Spinal cord (tissue), 10 donors: ENCODE results near the gene CRYAA. TPM values are rescaled to one million over a fixed set of nuclear protein-coding genes. Genes with fewer than 3 reads are reported as not detected.
A peak's percentile ranks its signal among the peaks of the same experiment; 100 is the strongest.

Source experiments
- DNase-seq, 6 donors: peaks; one replicate each; pipeline versions ENCODE4 v3.0.0 to v3.0.0-alpha.2; 2013 to 2015; ENCODE audit warnings: low spot score in 6 of 6, low read depth in 4 of 6
- H3K27ac ChIP-seq: one replicate; pipeline ENCODE4 v1.5.1; 2013; ENCODE audit warnings: low read depth, low read length, control low read depth
- H3K27me3 ChIP-seq: one replicate; pipeline ENCODE4 v1.6.1; 2013; ENCODE audit warnings: low read length; ENCODE audit not compliant: control insufficient read depth, insufficient read depth
- H3K36me3 ChIP-seq: one replicate; pipeline ENCODE4 v1.6.1; 2013; ENCODE audit warnings: low read length; ENCODE audit not compliant: control insufficient read depth, insufficient read depth
- H3K4me1 ChIP-seq: one replicate; pipeline ENCODE4 v1.6.1; 2013; ENCODE audit warnings: low read length; ENCODE audit not compliant: control insufficient read depth, insufficient read depth
- H3K4me3 ChIP-seq: one replicate; pipeline ENCODE4 v1.5.1; 2013; ENCODE audit warnings: low read depth, low read length, control low read depth
- H3K9me3 ChIP-seq: one replicate; pipeline ENCODE4 v1.6.1; 2013; ENCODE audit warnings: low read length; ENCODE audit not compliant: control insufficient read depth, insufficient read depth
- WGBS: methylation state at CpG from one replicate; pipeline ENCODE4 v1.1.5; 2013; ENCODE audit warnings: missing lambda C conversion rate; ENCODE audit not compliant: insufficient coverage; 5-methylcytosine and 5-hydroxymethylcytosine counted together
- polyA plus RNA-seq, 2 donors: library from polyadenylated mRNA; unstranded; fragments of 120-200 nt; gene quantifications; one replicate each; pipeline ENCODE4 v1.2.1, GENCODE V29; 2013; ENCODE audit not compliant: insufficient read length in 2 of 2
- total RNA-seq, 2 donors: library from RNA; depleted of rRNA in 1 of 2; stranded (reverse); fragments of 120-200 nt in 1 of 2; fragments of >200 nt in 1 of 2; gene quantifications; one replicate each; pipeline versions ENCODE4 v1.2.3 to v1.2.4, GENCODE V29; 2013 to 2014
- donor health status: healthy.

Gene CRYAA
- total and polyA plus RNA-seq, 4 donors: not detected

- no peaks in the 10 kb centered on the region for H3K9me3 ChIP-seq
- H3K36me3 ChIP-seq: peaks cover 2% of the 10 kb centered on the region
- DNase-seq: no peak
- H3K4me3 ChIP-seq: no peak overlapping the region
- 96% methylated on average over 6 of the region's 6 CpGs for WGBS
- H3K27ac ChIP-seq: no peak overlapping the region
- peaks cover 33% of the 10 kb centered on the region for H3K4me1 ChIP-seq
- no peaks in the 10 kb centered on the region for H3K27me3 ChIP-seq
Observed at GRCh38 chr21:43190544-43190943, 21.7 kb downstream of the CRYAA start.

- no peaks in the 10 kb centered on the region for H3K9me3 ChIP-seq
- no peak overlapping the region for H3K4me3 ChIP-seq
- no peak overlapping the region for H3K27ac ChIP-seq
- H3K4me1 ChIP-seq: peaks cover 35% of the 10 kb centered on the region
- peaks cover 2% of the 10 kb centered on the region for H3K36me3 ChIP-seq
- 96% methylated on average over 7 of the region's 7 CpGs for WGBS
- H3K27me3 ChIP-seq: no peaks in the 10 kb centered on the region
- DNase-seq: no peak
Observed at GRCh38 chr21:43190951-43191350, 22.1 kb downstream of the CRYAA start.

GRCh38 chr21:43191521-43191920 lies 22.7 kb downstream of the CRYAA start:
- Histone ChIP-seq H3K4me1 (peaks cover 40% of the 10 kb centered on the region), H3K27ac (no peak overlapping the region), H3K9me3 (no peaks in the 10 kb centered on the region), H3K27me3 (no peaks in the 10 kb centered on the region), H3K4me3 (no peak overlapping the region), H3K36me3 (peaks cover 2% of the 10 kb centered on the region)
- 57% methylated on average over 9 of the region's 10 CpGs for WGBS
- no peak for DNase-seq

GRCh38 chr21:43191971-43192370 lies 23.2 kb downstream of the CRYAA start:
- 85% methylated on average over 7 of the region's 7 CpGs for WGBS
- Histone ChIP-seq H3K27ac (no peak overlapping the region), H3K9me3 (no peaks in the 10 kb centered on the region), H3K4me1 (peaks cover 44% of the 10 kb centered on the region), H3K27me3 (no peaks in the 10 kb centered on the region), H3K4me3 (no peak overlapping the region), H3K36me3 (peaks cover 2% of the 10 kb centered on the region)
- peak in 1 of 6 donors; percentile 38 for DNase-seq

- Histone ChIP-seq H3K27me3 (no peaks in the 10 kb centered on the region), H3K4me3 (no peak overlapping the region), H3K4me1 (peaks cover 44% of the 10 kb centered on the region), H3K36me3 (peaks cover 2% of the 10 kb centered on the region), H3K27ac (no peak overlapping the region), H3K9me3 (no peaks in the 10 kb centered on the region)
- 90% methylated on average over 6 of the region's 8 CpGs for WGBS
- DNase-seq: peak in 1 of 6 donors; percentile 61
Observed at GRCh38 chr21:43192501-43193081, 23.8 kb downstream of the CRYAA start.

- WGBS: 98% methylated on average over 9 of the region's 11 CpGs
- Histone ChIP-seq H3K4me3 (no peak overlapping the region), H3K4me1 (peaks cover 42% of the 10 kb centered on the region), H3K9me3 (no peaks in the 10 kb centered on the region), H3K27ac (no peak overlapping the region), H3K36me3 (peaks cover 2% of the 10 kb centered on the region), H3K27me3 (no peaks in the 10 kb centered on the region)
- no peak for DNase-seq
Observed at GRCh38 chr21:43193088-43193650, 24.4 kb downstream of the CRYAA start.

- H3K4me1 ChIP-seq: peaks cover 37% of the 10 kb centered on the region
- H3K4me3 ChIP-seq: no peak overlapping the region
- no peaks in the 10 kb centered on the region for H3K27me3 ChIP-seq
- peak in 2 of 6 donors; percentile 26 to 33 for DNase-seq
- peaks cover 2% of the 10 kb centered on the region for H3K36me3 ChIP-seq
- H3K9me3 ChIP-seq: no peaks in the 10 kb centered on the region
- no peak overlapping the region for H3K27ac ChIP-seq
- 67% methylated on average over 19 of the region's 19 CpGs for WGBS
Observed at GRCh38 chr21:43193651-43194302, 25.0 kb downstream of the CRYAA start.

GRCh38 chr21:43194303-43195120 lies 25.7 kb downstream of the CRYAA start:
- DNase-seq: no peak
- no peaks in the 10 kb centered on the region for H3K9me3 ChIP-seq
- no peaks in the 10 kb centered on the region for H3K27me3 ChIP-seq
- H3K4me3 ChIP-seq: no peak overlapping the region
- peaks cover 2% of the 10 kb centered on the region for H3K36me3 ChIP-seq
- H3K27ac ChIP-seq: no peak overlapping the region
- H3K4me1 ChIP-seq: peaks cover 32% of the 10 kb centered on the region
- WGBS: 86% methylated on average over 17 of the region's 23 CpGs

GRCh38 chr21:43195121-43196021 lies 26.6 kb downstream of the CRYAA start:
- H3K9me3 ChIP-seq: no peaks in the 10 kb centered on the region
- no peak overlapping the region for H3K4me3 ChIP-seq
- H3K36me3 ChIP-seq: peaks cover 2% of the 10 kb centered on the region
- peaks cover 31% of the 10 kb centered on the region for H3K4me1 ChIP-seq
- H3K27ac ChIP-seq: no peak overlapping the region
- no peak for DNase-seq
- 69% methylated on average over 31 of the region's 32 CpGs for WGBS
- no peaks in the 10 kb centered on the region for H3K27me3 ChIP-seq
